Osteoblast (primary cell): ENCODE data around the gene ARHGEF6. TPM values are rescaled to one million over a fixed set of nuclear protein-coding genes. Genes with fewer than 3 reads are reported as not detected.

ENCODE experiments used
- DNase-seq: peaks from one replicate; pipeline ENCODE4 v3.0.0; 2011; ENCODE audit warnings: low spot score, mixed read lengths; ENCODE audit not compliant: insufficient read length; ENCODE audit errors: missing footprints
- H2AFZ ChIP-seq: 2 replicates; pipeline ENCODE4 v1.6.0; 2011; ENCODE audit warnings: mild to moderate bottlenecking, low read length
- H3K27ac ChIP-seq: 2 replicates; pipeline ENCODE4 v1.5.1; 2011; ENCODE audit warnings: mild to moderate bottlenecking, low read depth, low read length, moderate library complexity
- H3K27me3 ChIP-seq: 2 replicates; pipeline ENCODE4 v1.6.0; 2012; ENCODE audit warnings: mild to moderate bottlenecking, control low read depth, inconsistent platforms, low read length, moderate library complexity; ENCODE audit not compliant: insufficient read depth
- H3K36me3 ChIP-seq: 2 replicates; pipeline ENCODE4 v1.5.1; 2011; ENCODE audit warnings: mild to moderate bottlenecking, low read length, control low read depth, moderate library complexity; ENCODE audit not compliant: insufficient read depth
- H3K4me1 ChIP-seq: 2 replicates; pipeline ENCODE4 v1.5.1; 2011; ENCODE audit warnings: mild to moderate bottlenecking, low read length, control low read depth, moderate library complexity; ENCODE audit not compliant: insufficient read depth
- H3K4me2 ChIP-seq: 2 replicates; pipeline ENCODE4 v1.6.0; 2011; ENCODE audit warnings: mild to moderate bottlenecking, low read length; ENCODE audit not compliant: insufficient read depth
- H3K4me3 ChIP-seq: fragments of 200-600 bp; sonication (generic); 3 replicates; pipeline ENCODE4 v1.5.1; 2012; ENCODE audit warnings: mild to moderate bottlenecking, low read length, inconsistent platforms; ENCODE audit not compliant: insufficient read depth
- H3K79me2 ChIP-seq: 2 replicates; pipeline ENCODE4 v1.6.0; 2012; ENCODE audit warnings: mild to moderate bottlenecking, low read length, control low read depth, inconsistent platforms; ENCODE audit not compliant: insufficient read depth
- H3K9me3 ChIP-seq: 2 replicates; pipeline ENCODE4 v1.5.1; 2011; ENCODE audit warnings: low read depth, low read length, control low read depth
- H4K20me1 ChIP-seq: 2 replicates; pipeline ENCODE4 v1.6.0; 2012; ENCODE audit warnings: mild to moderate bottlenecking, low read length, control low read depth; ENCODE audit not compliant: insufficient read depth
- CTCF ChIP-seq: IDR thresholded peaks from 2 replicates; pipeline ENCODE4 v1.5.1; 2011; ENCODE audit warnings: mild to moderate bottlenecking, low read depth, low read length, moderate library complexity; ENCODE audit errors: extremely low read depth
- total RNA-seq: library from RNA; depleted of rRNA; stranded (reverse); fragments of >200 nt; gene quantifications from 2 replicates; pipeline ENCODE4 v1.2.3, GENCODE V29; 2012

The ARHGEF6 gene
- total RNA-seq, 1 donor: 17.4 TPM

- no peak for TF ChIP-seq CTCF
- H3K27ac ChIP-seq: no peak overlapping the region
- no peak overlapping the region for H3K4me2 ChIP-seq
- H4K20me1 ChIP-seq: no peaks in the 10 kb centered on the region
- DNase-seq: no peak
- H3K9me3 ChIP-seq: no peaks in the 10 kb centered on the region
- peaks cover 6% of the 10 kb centered on the region for H3K4me1 ChIP-seq
- no peaks in the 10 kb centered on the region for H3K36me3 ChIP-seq
- peaks cover 3% of the 10 kb centered on the region for H3K79me2 ChIP-seq
- H3K27me3 ChIP-seq: no peaks in the 10 kb centered on the region
- no peak overlapping the region for H2AFZ ChIP-seq
- no peak overlapping the region for H3K4me3 ChIP-seq
Measured at GRCh38 chrX:136762820-136763452, 17.8 kb downstream of the ARHGEF6 start.

- H3K4me3 ChIP-seq: no peak overlapping the region
- no peak for TF ChIP-seq CTCF
- H3K27me3 ChIP-seq: no peaks in the 10 kb centered on the region
- no peak for DNase-seq
- H3K9me3 ChIP-seq: no peaks in the 10 kb centered on the region
- H3K4me2 ChIP-seq: no peak overlapping the region
- H3K79me2 ChIP-seq: no peaks in the 10 kb centered on the region
- no peaks in the 10 kb centered on the region for H3K36me3 ChIP-seq
- no peaks in the 10 kb centered on the region for H4K20me1 ChIP-seq
- H3K27ac ChIP-seq: no peak overlapping the region
- peaks cover 5% of the 10 kb centered on the region for H3K4me1 ChIP-seq
- no peak overlapping the region for H2AFZ ChIP-seq
Measured at GRCh38 chrX:136761421-136761820, 19.3 kb downstream of the ARHGEF6 start.

- Histone ChIP-seq H3K9me3 (no peaks in the 10 kb centered on the region), H3K36me3 (no peaks in the 10 kb centered on the region), H3K4me1 (no peaks in the 10 kb centered on the region), H3K27me3 (no peaks in the 10 kb centered on the region), H2AFZ (no peak overlapping the region), H3K27ac (no peak overlapping the region), H3K79me2 (no peaks in the 10 kb centered on the region), H4K20me1 (no peaks in the 10 kb centered on the region), H3K4me2 (no peak overlapping the region), H3K4me3 (no peak overlapping the region)
- no peak for DNase-seq
- no peak for TF ChIP-seq CTCF
Measured at GRCh38 chrX:136759968-136760367, 20.8 kb downstream of the ARHGEF6 start.

GRCh38 chrX:136755411-136755810, 25.3 kb downstream of the ARHGEF6 start:
- no peak for TF ChIP-seq CTCF
- Histone ChIP-seq H3K4me1 (peaks cover 4% of the 10 kb centered on the region), H3K9me3 (no peaks in the 10 kb centered on the region), H2AFZ (no peak overlapping the region), H3K79me2 (no peaks in the 10 kb centered on the region), H3K27me3 (no peaks in the 10 kb centered on the region), H4K20me1 (no peaks in the 10 kb centered on the region), H3K4me2 (no peak overlapping the region), H3K36me3 (no peaks in the 10 kb centered on the region), H3K27ac (no peak overlapping the region), H3K4me3 (no peak overlapping the region)
- DNase-seq: no peak
